HG03575 (cell line): ENCODE data around the gene TBC1D19.
"Not testable (repeated sequence)": the region's sequence is repeated elsewhere in the genome, so short reads cannot be mapped to it uniquely, and the experiment has no call there.

ENCODE experiments used
- ATAC-seq: cut with Tn5 transposase; IDR thresholded peaks from one replicate; pipeline ENCODE4 v1.9.1; 2021; ENCODE audit not compliant: unreplicated experiment, insufficient number of reproducible peaks, low FRiP score; ENCODE audit errors: extremely low read depth

Gene TBC1D19

GRCh38 chr4:26660261-26660660, 76.4 kb downstream of the TBC1D19 start:
- ATAC-seq: no peak

GRCh38 chr4:26663888-26664287, 80.0 kb downstream of the TBC1D19 start:
- ATAC-seq: no peak

- ATAC-seq: no peak
Measured at GRCh38 chr4:26670903-26671537, 87.1 kb downstream of the TBC1D19 start.

- not testable (repeated sequence) for ATAC-seq
Measured at GRCh38 chr4:26679040-26679695, 95.3 kb downstream of the TBC1D19 start.

GRCh38 chr4:26682436-26682835, 98.6 kb downstream of the TBC1D19 start:
- no peak for ATAC-seq

GRCh38 chr4:26685250-26685649, 101.4 kb downstream of the TBC1D19 start:
- no peak for ATAC-seq

GRCh38 chr4:26687728-26688127, 103.8 kb downstream of the TBC1D19 start:
- no peak for ATAC-seq

- ATAC-seq: no peak
Measured at GRCh38 chr4:26690506-26690905, 106.6 kb downstream of the TBC1D19 start.

GRCh38 chr4:26692014-26692726, 108.3 kb downstream of the TBC1D19 start:
- no peak for ATAC-seq

- not testable (repeated sequence) for ATAC-seq
Measured at GRCh38 chr4:26694131-26694530, 110.2 kb downstream of the TBC1D19 start.

GRCh38 chr4:26700110-26700509, 116.2 kb downstream of the TBC1D19 start:
- ATAC-seq: no peak

- ATAC-seq: no peak
Measured at GRCh38 chr4:26701095-26701494, 117.2 kb downstream of the TBC1D19 start.

GRCh38 chr4:26701786-26702227, 117.9 kb downstream of the TBC1D19 start:
- ATAC-seq: no peak

GRCh38 chr4:26707342-26707741, 123.5 kb downstream of the TBC1D19 start:
- no peak for ATAC-seq

GRCh38 chr4:26709246-26709645, 125.4 kb downstream of the TBC1D19 start:
- ATAC-seq: no peak

- ATAC-seq: no peak
Measured at GRCh38 chr4:26713563-26714151, 129.8 kb downstream of the TBC1D19 start.

- ATAC-seq: no peak
Measured at GRCh38 chr4:26715636-26716242, 131.9 kb downstream of the TBC1D19 start.

GRCh38 chr4:26717332-26717731, 133.4 kb downstream of the TBC1D19 start:
- ATAC-seq: no peak

GRCh38 chr4:26719954-26720552, 136.2 kb downstream of the TBC1D19 start:
- ATAC-seq: no peak
